K562 (cell line): Measurements from ENCODE around the gene RANBP3. TPM values are rescaled to one million over a fixed set of nuclear protein-coding genes. Genes with fewer than 3 reads are reported as not detected.

Source experiments
- ATAC-seq: fragments of 200-7000 bp; cut with Tn5 transposase; 3 replicates; pipeline ENCODE4 v1.9.1; 2020; ENCODE audit warnings: moderate library complexity
- BruUV-seq: library from RNA; stranded (reverse); fragments of 400-500 nt; replicated peaks from 2 replicates; lab custom pipeline; 2021; lab: Mats Ljungman, UMichigan
- CTCF ChIA-PET: fragments of 300-600 bp; formaldehyde crosslinking; extraction: SDS; loops from one replicate; lab custom pipeline; 2021; ENCODE audit warnings: low intra/inter-chr PET ratio; lab: Yijun Ruan, JAX
- POLR2A ChIA-PET: fragments of 300-600, 350-650 bp; sonication (Branson Sonifier 250); formaldehyde crosslinking; extraction: SDS; loops from one replicate; lab custom pipeline; 2021; ENCODE audit warnings: antibody characterized with exemption, inconsistent platforms; lab: Yijun Ruan, JAX
- DNase-seq, 4 experiments: peaks; one replicate each; pipeline versions ENCODE4 v3.0.0 to v3.0.0-alpha.2; 2011 to 2018; ENCODE audit warnings: low spot score in 3 of 4, mixed read lengths in 3 of 4; ENCODE audit errors: extremely low read depth in 1 of 4
- FAIRE-seq: peaks from 2 replicates; lab custom pipeline; 2011; peaks lifted over from hg19 to GRCh38; lab: Jason Lieb, UNC
- H2AFZ ChIP-seq: 2 replicates; pipeline ENCODE4 v1.6.0; 2011; ENCODE audit warnings: low read depth, low read length, control low read depth, inconsistent platforms
- H3K27ac ChIP-seq: fragments of 200-600 bp; 3 replicates; pipeline ENCODE4 v1.8.0; 2011; ENCODE audit warnings: low read depth, mild to moderate bottlenecking, control low read depth, inconsistent platforms, low read length, moderate library complexity, mixed read lengths; ENCODE audit errors: extremely low read depth
- H3K27me3 ChIP-seq, 2 experiments: fragments of 300-600 bp in 1 of 2; 2 replicates in 1 of 2; 3 replicates in 1 of 2; pipeline versions ENCODE4 v1.6.0 to v1.8.0; 2011; ENCODE audit warnings: inconsistent platforms in 2 of 2, low read length in 2 of 2, mild to moderate bottlenecking in 1 of 2, mixed read lengths in 1 of 2, moderate library complexity in 1 of 2; ENCODE audit not compliant: control insufficient read depth in 2 of 2, insufficient read depth in 2 of 2
- H3K36me3 ChIP-seq: fragments of 300-600 bp; 3 replicates; pipeline ENCODE4 v1.8.0; 2011; ENCODE audit warnings: mild to moderate bottlenecking, low read length, inconsistent platforms; ENCODE audit not compliant: control insufficient read depth, insufficient read depth
- H3K4me1 ChIP-seq, 2 experiments: fragments of 200-600 bp in 1 of 2; replicated peaks in 1 of 2; 2 replicates in 1 of 2; 3 replicates in 1 of 2; pipeline versions ENCODE4 v1.5.1 to v1.8.0; 2011; ENCODE audit warnings: inconsistent platforms in 2 of 2, low read length in 2 of 2, mild to moderate bottlenecking in 1 of 2, mixed read lengths in 1 of 2, moderate library complexity in 1 of 2; ENCODE audit not compliant: control insufficient read depth in 2 of 2, insufficient read depth in 2 of 2
- H3K4me2 ChIP-seq: 2 replicates; pipeline ENCODE4 v1.6.1; 2011; ENCODE audit warnings: low read length, control low read depth, inconsistent platforms, mixed read lengths; ENCODE audit not compliant: insufficient read depth
- H3K4me3 ChIP-seq: fragments of 200-600 bp; sonication (generic), shearing (Covaris generic); 2 replicates; pipeline ENCODE4 v1.5.1; 2016; ENCODE audit warnings: control low read depth, inconsistent platforms
- H3K79me2 ChIP-seq: fragments of 200-600 bp; 3 replicates; pipeline ENCODE4 v1.8.0; 2011; ENCODE audit warnings: low read length, inconsistent platforms; ENCODE audit not compliant: control insufficient read depth, insufficient read depth
- H3K9ac ChIP-seq, 2 experiments: 2 replicates each; pipeline versions ENCODE4 v1.6.0 to v1.6.1; 2011; ENCODE audit warnings: low read depth in 2 of 2, low read length in 2 of 2, control low read depth in 1 of 2, inconsistent platforms in 1 of 2, mild to moderate bottlenecking in 1 of 2, mixed read lengths in 1 of 2; ENCODE audit not compliant: insufficient read depth in 1 of 2
- H3K9me1 ChIP-seq: one replicate; pipeline ENCODE4 v1.6.0; 2011; ENCODE audit warnings: inconsistent platforms, mild to moderate bottlenecking, low read length, moderate library complexity; ENCODE audit not compliant: control insufficient read depth, insufficient read depth
- H3K9me3 ChIP-seq: replicated peaks from 2 replicates; pipeline ENCODE4 v1.5.1; 2011; ENCODE audit warnings: low read depth, low read length, inconsistent platforms; ENCODE audit not compliant: control insufficient read depth, insufficient read depth
- H4K20me1 ChIP-seq: replicated peaks from 2 replicates; pipeline ENCODE4 v1.6.1; 2011; ENCODE audit warnings: low read length, inconsistent platforms, mixed read lengths; ENCODE audit not compliant: control insufficient read depth, insufficient read depth
- CEBPG ChIP-seq, 3 experiments: fragments of 200-800 bp in 1 of 3; sonication (Bioruptor generic) in 1 of 3; sonication (generic) in 1 of 3; formaldehyde crosslinking in 1 of 3; IDR thresholded peaks in 2 of 3; conservative IDR thresholded peaks in 1 of 3; 2 replicates each; pipeline versions ENCODE4 v1.6.1 to v1.8.0; 2016 to 2022; ENCODE audit warnings: missing compliant biosample characterization in 2 of 3, missing genetic modification characterization in 2 of 3, mild to moderate bottlenecking in 1 of 3, missing genetic modification reagents in 1 of 3
- CREB3L1 ChIP-seq: fragments of 450-650 bp; IDR thresholded peaks from 2 replicates; pipeline ENCODE4 v1.6.1; 2014; ENCODE audit warnings: low read depth, mild to moderate bottlenecking, moderate library complexity, borderline replicate concordance
- EZH2 ChIP-seq: IDR thresholded peaks from 2 replicates; pipeline ENCODE4 v1.6.1; 2012; ENCODE audit warnings: low read depth, mild to moderate bottlenecking, inconsistent platforms, low read length, borderline replicate concordance
- MITF ChIP-seq: IDR thresholded peaks from 2 replicates; pipeline ENCODE4 v1.6.1; 2014; ENCODE audit warnings: antibody characterized with exemption
- OTX1 ChIP-seq: fragments of 450-650 bp; formaldehyde crosslinking; IDR thresholded peaks from 2 replicates; pipeline ENCODE4 v1.4.0; 2022; ENCODE audit warnings: mild to moderate bottlenecking
- PRMT5 ChIP-seq: sonication (generic); formaldehyde crosslinking; IDR thresholded peaks from 2 replicates; pipeline ENCODE4 v1.5.0; 2020; ENCODE audit warnings: missing genetic modification reagents
- PTTG1 ChIP-seq: fragments of 450-650 bp; IDR thresholded peaks from 2 replicates; pipeline ENCODE4 v1.6.1; 2016; ENCODE audit warnings: low read depth, mild to moderate bottlenecking, missing genetic modification characterization, missing compliant biosample characterization
- ZNF507 ChIP-seq: conservative IDR thresholded peaks from 2 replicates; pipeline ENCODE4 v1.6.1; 2017; ENCODE audit warnings: missing genetic modification characterization, missing compliant biosample characterization
- WGBS: fragments of 100-300 bp; shearing (Covaris generic); methylation state at CpG from one replicate; pipeline ENCODE4 v1.1.6; 2016; ENCODE audit warnings: low coverage, mixed read lengths; ENCODE audit not compliant: insufficient coverage; ENCODE audit errors: missing lambda C conversion rate; 5-methylcytosine and 5-hydroxymethylcytosine counted together
- in situ Hi-C: fragments of 300-500 bp; cut with MboI; formaldehyde crosslinking; loops from 4 replicates; pipeline ENCODE4 v1.15.0; 2018; ENCODE audit warnings: inconsistent platforms, mixed read lengths
- intact Hi-C: fragments of 100-400 bp; cut with micrococcal nuclease; formaldehyde crosslinking; loops from 2 replicates; pipeline ENCODE4 v1.14.2; 2022
- polyA plus RNA-seq, 8 experiments: library from polyadenylated mRNA; depleted of rRNA in 4 of 8; stranded (reverse) in 5 of 8; unstranded in 3 of 8; fragments of >200 nt; fragmentation: Nextera tagmentation in 2 of 8; fragmentation: Illumina TruSeq in 1 of 8; extraction: Ambion mirVana in 2 of 8; extraction: Trizol in 1 of 8; gene quantifications; 2 replicates each; pipeline versions ENCODE4 v1.2.1 to v1.2.3, GENCODE V29; 2011 to 2014; ENCODE audit warnings: inconsistent platforms in 1 of 8, missing spikeins in 1 of 8
- total RNA-seq, 7 experiments: library from RNA; depleted of rRNA in 6 of 7; stranded (reverse); fragments of >200 nt in 6 of 7; fragmentation: Illumina TruSeq in 2 of 7; extraction: Trizol in 2 of 7; gene quantifications; 2 replicates each; pipeline versions ENCODE4 v1.2.1 to v1.2.3, GENCODE V29; 2011 to 2021; ENCODE audit warnings: low replicate concordance in 1 of 7

Gene RANBP3
- total and polyA plus RNA-seq, 9 of the 15 experiments (the other 6 are each of a cell fraction or from before 2014, with no cell fraction given): 0.90 to 95.1 (median 63.2) TPM

GRCh38 chr19:5880196-5880595 is 97.7 kb downstream of the RANBP3 start (continued):
- TF ChIP-seq CREB3L1 (no peak), ZNF507 (no peak), CEBPG (CRISPR knock-in tag; IDR thresholded peaks at IDR 0.05) (no peak), CEBPG (tag; conservative IDR thresholded peaks at IDR 0.05 in 1 of 2, IDR thresholded peaks at IDR 0.05 in 1 of 2) (no peak), PTTG1 (tag) (no peak), EZH2 (no peak)
- TF ChIP-seq, all 486 proteins: peak for 0

- no peak overlapping the region for H3K4me3 ChIP-seq
- no peaks in the 10 kb centered on the region for H3K9me3 ChIP-seq
- CTCF ChIA-PET: no interaction called here
- H3K9me1 ChIP-seq: no peaks in the 10 kb centered on the region
- peaks cover 12 to 42% of the 10 kb centered on the region in 2 experiments; a peak in 3 of 5 replicates for H3K27me3 ChIP-seq
- POLR2A ChIA-PET: interaction anchor here (0.9 kb wide), 1 partner anchor 22 kb away, joined by 3 read pairs; no protein-coding TSS in a partner anchor
- no peaks in the 10 kb centered on the region for H4K20me1 ChIP-seq
- H3K36me3 ChIP-seq: no peaks in the 10 kb centered on the region
- no peak for ATAC-seq
- H3K9ac ChIP-seq: no peak overlapping the region
- 11% methylated on average over 9 of the region's 9 CpGs for WGBS
- no peak for FAIRE-seq
- no peaks in the 10 kb centered on the region for H3K79me2 ChIP-seq
- TF ChIP-seq PRMT5: no peak
- TF ChIP-seq MITF: no peak
- TF ChIP-seq OTX1 (CRISPR knock-in tag): no peak
- no peak overlapping the region for H3K4me2 ChIP-seq
- BruUV-seq: no TSS peak
- intact Hi-C loops: no loop called here
- no peak overlapping the region for H2AFZ ChIP-seq
- H3K27ac ChIP-seq: no peak overlapping the region
- peaks cover 0 to 11% of the 10 kb centered on the region in 2 experiments; a peak in 2 of 5 replicates for H3K4me1 ChIP-seq
- in situ Hi-C loops: no loop called here
- no peak for DNase-seq
Measured at GRCh38 chr19:5877882-5878281, 100.1 kb downstream of the RANBP3 start.
